Stimulated activated CD8-positive, alpha-beta memory T cell treated with anti-CD3 and anti-CD28 coated beads, Interleukin-15, amount 100 ng/mL, for 4 hours (primary cell): Measurements from ENCODE around the gene SLF2.
"Not testable (repeated sequence)": the region's sequence is repeated elsewhere in the genome, so short reads cannot be mapped to it uniquely, and the experiment has no call there.

Source experiments
- DNase-seq, 2 donors: peaks; one replicate each; pipeline ENCODE4 v3.0.0-alpha.2; 2020; ENCODE audit warnings: low read depth in 2 of 2

The SLF2 gene

GRCh38 chr10:100962351-100963080 lies 49.8 kb downstream of the SLF2 start:
- no peak for DNase-seq

- DNase-seq, result no peak
Measured at GRCh38 chr10:100963826-100964225, 51.1 kb downstream of the SLF2 start.

GRCh38 chr10:100965820-100966219 lies 53.1 kb downstream of the SLF2 start:
- no peak for DNase-seq

- DNase-seq, result no peak
Measured at GRCh38 chr10:100966887-100967286, 54.1 kb downstream of the SLF2 start.

GRCh38 chr10:100967332-100967731 lies 54.6 kb downstream of the SLF2 start:
- DNase-seq, result no peak

GRCh38 chr10:100968062-100968736 lies 55.4 kb downstream of the SLF2 start:
- DNase-seq, result no peak

- DNase-seq, result no peak
Measured at GRCh38 chr10:100968863-100969186, 56.1 kb downstream of the SLF2 start.

GRCh38 chr10:100969187-100970075 lies 56.7 kb downstream of the SLF2 start, which contains the start of gene SEMA4G:
Gene SEMA4G, plus strand, starts transcription at chr10:100969504. Its CDS starts 3,409 bp downstream, at chr10:100972913.
- DNase-seq, result no peak

- peak in 1 of 2 donors; percentile 13 for DNase-seq
Measured at GRCh38 chr10:100970076-100970913, 57.5 kb downstream of the SLF2 start.

- DNase-seq, result no peak
Measured at GRCh38 chr10:100970914-100971811, 58.4 kb downstream of the SLF2 start.

- DNase-seq, result no peak
Measured at GRCh38 chr10:100972115-100972903, 59.5 kb downstream of the SLF2 start.

- no peak for DNase-seq
Measured at GRCh38 chr10:100972904-100973535, 60.3 kb downstream of the SLF2 start.

GRCh38 chr10:100975397-100975796 lies 62.6 kb downstream of the SLF2 start:
- DNase-seq, result not testable (repeated sequence)

GRCh38 chr10:100976906-100977305 lies 64.1 kb downstream of the SLF2 start:
- no peak for DNase-seq

- DNase-seq, result no peak
Measured at GRCh38 chr10:100977436-100977835, 64.7 kb downstream of the SLF2 start.

- no peak for DNase-seq
Measured at GRCh38 chr10:100978121-100978900, 65.5 kb downstream of the SLF2 start.

- no peak for DNase-seq
Measured at GRCh38 chr10:100978901-100979195, 66.1 kb downstream of the SLF2 start.

- no peak for DNase-seq
Measured at GRCh38 chr10:100979791-100980272, 67.1 kb downstream of the SLF2 start.
